ENCODE measurements around the gene USP2. TPM values are rescaled to one million over a fixed set of nuclear protein-coding genes. Genes with fewer than 3 reads are reported as not detected.

The USP2 gene
- polyA plus RNA-seq, 3 donors = 0.36 TPM; not detected in 2

- Histone ChIP-seq H3K9ac (ENCODE audit: insufficient read depth, low read length, poor library complexity, severe bottlenecking) (no peak overlapping the region), H3K27ac (ENCODE audit: low read depth in 1 of 2, low read length in 2 of 2) (no peak overlapping the region), H2AFZ (ENCODE audit: insufficient read depth, low read depth, low read length, poor library complexity, severe bottlenecking) (no peak overlapping the region), H3K79me2 (ENCODE audit: insufficient read depth, low read length) (no peaks in the 10 kb centered on the region), H3K4me2 (replicated peaks; ENCODE audit: extremely low read depth, low read length, poor library complexity, severe bottlenecking) (no peak overlapping the region), H3K36me3 (replicated peaks in 1 of 2; ENCODE audit: control insufficient read depth in 1 of 2, insufficient read depth in 2 of 2, low read length in 2 of 2) (no peaks in the 10 kb centered on the region), H3K4me3 (replicated peaks in 1 of 3; ENCODE audit: low read depth in 2 of 3, low read length in 3 of 3) (no peak overlapping the region), H3K4me1 (ENCODE audit: control insufficient read depth in 1 of 2, insufficient read depth in 2 of 2, low read length in 2 of 2) (peaks cover 7 to 20% of the 10 kb centered on the region in 2 donors), H3K9me3 (replicated peaks in 1 of 2; ENCODE audit: control insufficient read depth in 1 of 2, insufficient read depth in 1 of 2, low read length in 2 of 2) (no peaks in the 10 kb centered on the region), H3K27me3 (ENCODE audit: control insufficient read depth in 2 of 2, insufficient read depth in 2 of 2, low read length in 2 of 2) (peaks cover 28 to 40% of the 10 kb centered on the region in 2 donors), H4K20me1 (ENCODE audit: insufficient read depth, low read length) (no peaks in the 10 kb centered on the region)
- Mint-ChIP-seq H3K36me3 (peaks cover 3 to 4% of the 10 kb centered on the region in 2 donors), H3K27me3 (ENCODE audit: low read depth in 3 of 3) (peaks cover 45 to 63% (median 55%) of the 10 kb centered on the region in 3 donors), H3K27ac (peak overlapping the region in 1 of 7 donors; percentile 41), H3K9me3 (peaks cover 0 to 5% (median 3%) of the 10 kb centered on the region in 7 donors), H3K4me3 (no peak overlapping the region), H3K4me1 (peaks cover 18% of the 10 kb centered on the region)
- intact Hi-C loops (cut with micrococcal nuclease) = no loop called here
- WGBS (ENCODE audit: insufficient coverage) = 97% methylated on average over 3 of the region's 8 CpGs
- no peak for DNase-seq
- no peak for TF ChIP-seq CTCF (IDR thresholded peaks at IDR 0.05)
These were observed 20.3 kb downstream of the USP2 start for GRCh38 chr11:119361056-119361787.

GRCh38 chr11:119359365-119360214 is 21.9 kb downstream of the USP2 start:
- Mint-ChIP-seq H3K27me3 (ENCODE audit: low read depth in 3 of 3) (peaks cover 43 to 65% (median 51%) of the 10 kb centered on the region in 3 donors), H3K27ac (no peak overlapping the region), H3K4me3 (no peak overlapping the region), H3K36me3 (peaks cover 2% of the 10 kb centered on the region in 2 donors), H3K9me3 (peaks cover 0 to 3% (median 2%) of the 10 kb centered on the region in 7 donors), H3K4me1 (peaks cover 17% of the 10 kb centered on the region)
- intact Hi-C loops (cut with micrococcal nuclease) = no loop called here
- 78% methylated on average over 7 of the region's 10 CpGs for WGBS (ENCODE audit: insufficient coverage)
- no peaks in the 10 kb centered on the region for H3K79me2 ChIP-seq (ENCODE audit: insufficient read depth, low read length)
- H3K9me3 ChIP-seq (replicated peaks in 1 of 2; ENCODE audit: control insufficient read depth in 1 of 2, insufficient read depth in 1 of 2, low read length in 2 of 2) = no peaks in the 10 kb centered on the region
- DNase-seq = peak in 1 of 3 donors; percentile 8
- no peak overlapping the region for H3K4me2 ChIP-seq (replicated peaks; ENCODE audit: extremely low read depth, low read length, poor library complexity, severe bottlenecking)
- no peak overlapping the region for H3K9ac ChIP-seq (ENCODE audit: insufficient read depth, low read length, poor library complexity, severe bottlenecking)
- H3K27ac ChIP-seq (ENCODE audit: low read depth in 1 of 2, low read length in 2 of 2) = no peak overlapping the region
- H4K20me1 ChIP-seq (ENCODE audit: insufficient read depth, low read length) = no peaks in the 10 kb centered on the region
- peaks cover 7 to 21% of the 10 kb centered on the region in 2 donors for H3K4me1 ChIP-seq (ENCODE audit: control insufficient read depth in 1 of 2, insufficient read depth in 2 of 2, low read length in 2 of 2)
- H3K36me3 ChIP-seq (replicated peaks in 1 of 2; ENCODE audit: control insufficient read depth in 1 of 2, insufficient read depth in 2 of 2, low read length in 2 of 2) = no peaks in the 10 kb centered on the region
- H2AFZ ChIP-seq (ENCODE audit: insufficient read depth, low read depth, low read length, poor library complexity, severe bottlenecking) = no peak overlapping the region
- no peak for TF ChIP-seq CTCF (IDR thresholded peaks at IDR 0.05)
- peaks cover 27 to 42% of the 10 kb centered on the region in 2 donors for H3K27me3 ChIP-seq (ENCODE audit: control insufficient read depth in 2 of 2, insufficient read depth in 2 of 2, low read length in 2 of 2)
- H3K4me3 ChIP-seq (replicated peaks in 1 of 3; ENCODE audit: low read depth in 2 of 3, low read length in 3 of 3) = no peak overlapping the region

Measured in CD14-positive monocyte (primary cell).